ENCODE data around the gene HSD11B1.
A peak's percentile ranks its signal among the peaks of the same experiment; 100 is the strongest.

Gene HSD11B1

GRCh38 chr1:209704584-209704983 lies at the start of gene HSD11B1:
TSS of gene HSD11B1 (plus strand) at chr1:209704846. CDS start at chr1:209704943, 97 bp downstream.
- no peak for DNase-seq

- no peak for DNase-seq
These were observed 49.0 kb upstream of the HSD11B1 start for GRCh38 chr1:209655411-209656231.

- DNase-seq, result peak; percentile 28
These were observed 47.3 kb upstream of the HSD11B1 start for GRCh38 chr1:209657140-209657879.

GRCh38 chr1:209657918-209658317 lies 46.7 kb upstream of the HSD11B1 start:
- DNase-seq, result no peak

GRCh38 chr1:209659909-209660308 lies 44.7 kb upstream of the HSD11B1 start:
- peak; percentile 22 for DNase-seq

GRCh38 chr1:209661071-209661470 lies 43.6 kb upstream of the HSD11B1 start:
- no peak for DNase-seq

GRCh38 chr1:209662879-209663327 lies 41.7 kb upstream of the HSD11B1 start:
- DNase-seq, result no peak

GRCh38 chr1:209667103-209667502 lies 37.5 kb upstream of the HSD11B1 start:
- no peak for DNase-seq

GRCh38 chr1:209667708-209668107 lies 36.9 kb upstream of the HSD11B1 start:
- no peak for DNase-seq

DNA sequence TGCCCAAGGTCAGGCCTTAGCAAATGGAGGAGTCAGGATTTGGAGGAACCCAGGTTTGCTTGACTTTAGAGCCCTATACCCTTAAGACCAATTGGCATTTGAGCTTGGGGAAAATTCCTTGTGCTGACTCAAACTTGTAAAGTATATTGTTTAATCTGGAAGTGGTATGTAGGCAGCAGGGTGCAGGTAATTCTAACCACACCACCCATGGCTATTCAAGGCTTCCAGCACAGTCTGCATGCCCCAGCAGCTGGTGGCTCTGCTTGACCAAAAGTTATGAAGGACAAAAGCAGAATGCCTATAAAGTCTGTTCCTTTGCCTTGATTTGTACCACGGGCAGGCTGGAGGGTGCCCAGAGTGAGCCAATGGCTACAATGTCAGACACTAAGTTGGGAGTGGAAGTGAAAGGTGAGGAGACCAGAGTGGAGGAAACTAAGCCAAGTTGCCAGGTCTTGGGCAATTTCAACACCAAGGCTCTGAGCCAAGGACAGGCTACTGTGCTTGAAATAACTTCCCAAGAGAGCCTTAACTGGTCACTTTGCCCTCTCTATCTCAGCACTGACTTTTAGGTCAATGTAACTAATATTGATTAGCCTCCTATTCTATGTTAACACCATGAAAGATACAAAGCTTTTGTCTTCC lies 34.1 kb upstream of the HSD11B1 start:
- DNase-seq, result no peak

DNA sequence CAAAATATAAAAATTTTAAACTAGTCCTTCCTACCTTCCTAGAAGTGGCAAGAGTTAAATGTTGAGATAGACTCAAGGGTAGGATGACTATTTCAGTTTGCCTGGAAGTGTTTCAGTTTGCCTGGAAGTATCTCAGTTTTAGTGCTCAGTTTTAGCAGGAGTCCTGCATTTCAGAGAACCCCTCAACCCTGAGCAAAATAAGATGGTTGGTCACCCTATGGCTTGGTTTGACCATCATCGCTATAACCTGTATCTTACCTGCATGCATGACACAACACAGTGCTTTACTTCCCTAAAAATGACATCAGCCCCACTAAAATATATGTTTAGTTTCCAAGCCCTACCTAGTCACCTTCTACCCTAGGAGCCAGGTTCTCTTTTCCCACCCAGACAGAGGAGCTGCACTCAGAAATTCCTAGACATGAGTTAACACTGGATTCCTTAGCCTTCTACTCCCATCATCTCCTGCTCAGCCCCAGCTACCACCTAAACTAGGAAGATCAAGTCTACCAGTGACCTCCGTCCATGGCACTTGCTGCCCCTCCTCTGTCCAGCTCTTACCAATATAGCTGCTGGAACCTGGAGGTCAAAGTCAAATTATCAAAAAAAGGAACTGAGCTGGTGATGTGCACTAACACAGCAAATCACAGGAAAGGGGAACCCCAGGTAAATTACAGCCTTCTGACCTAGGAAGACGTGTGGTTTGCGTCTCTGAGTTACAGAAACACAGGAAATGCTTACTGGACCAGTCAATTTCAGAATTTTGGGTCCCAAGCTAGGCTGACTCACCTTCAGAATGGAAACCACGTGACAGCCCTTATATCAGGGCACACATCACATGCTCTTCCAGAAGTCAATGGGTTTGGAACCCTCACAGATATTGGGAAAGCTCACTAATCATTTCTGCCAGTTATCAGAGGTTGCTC lies 31.7 kb upstream of the HSD11B1 start:
- DNase-seq, result peak; percentile 64

DNA sequence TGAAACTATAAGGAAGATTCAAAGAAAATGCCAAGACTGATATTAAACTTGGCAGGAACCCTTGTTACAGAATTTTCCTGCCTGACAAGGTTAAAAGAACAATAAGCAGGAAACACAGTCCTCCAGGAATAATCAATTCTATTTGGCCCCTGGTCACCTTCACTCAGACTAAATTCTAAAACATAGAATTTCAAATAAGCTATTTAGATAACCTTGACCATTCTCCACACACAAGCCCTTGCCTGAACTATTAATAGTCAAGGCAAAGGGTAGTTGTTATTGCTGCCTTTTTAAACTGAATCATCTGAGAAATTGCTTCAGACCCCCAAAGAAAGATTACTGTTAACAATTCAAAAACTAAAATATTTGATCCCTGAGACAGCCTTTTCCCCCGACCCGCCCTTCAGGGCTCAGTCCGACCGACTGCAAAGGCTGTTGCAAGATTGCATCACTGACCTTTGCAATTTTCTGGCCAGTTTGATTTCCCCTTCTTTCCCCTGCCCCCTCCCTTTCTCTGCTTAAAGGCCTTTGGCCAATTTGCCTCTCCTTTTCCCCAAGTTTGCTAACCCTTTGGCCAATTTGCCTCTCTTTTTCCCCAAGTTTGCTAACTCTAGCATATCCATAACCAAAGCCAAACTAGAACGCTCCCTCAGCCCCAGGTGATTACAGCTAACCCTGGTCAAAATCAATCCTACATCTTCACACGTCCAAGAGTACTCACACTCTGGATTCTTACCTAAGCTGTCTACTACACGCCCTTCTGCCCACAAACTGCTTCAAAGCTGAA lies 30.8 kb upstream of the HSD11B1 start:
- DNase-seq, result no peak

DNA sequence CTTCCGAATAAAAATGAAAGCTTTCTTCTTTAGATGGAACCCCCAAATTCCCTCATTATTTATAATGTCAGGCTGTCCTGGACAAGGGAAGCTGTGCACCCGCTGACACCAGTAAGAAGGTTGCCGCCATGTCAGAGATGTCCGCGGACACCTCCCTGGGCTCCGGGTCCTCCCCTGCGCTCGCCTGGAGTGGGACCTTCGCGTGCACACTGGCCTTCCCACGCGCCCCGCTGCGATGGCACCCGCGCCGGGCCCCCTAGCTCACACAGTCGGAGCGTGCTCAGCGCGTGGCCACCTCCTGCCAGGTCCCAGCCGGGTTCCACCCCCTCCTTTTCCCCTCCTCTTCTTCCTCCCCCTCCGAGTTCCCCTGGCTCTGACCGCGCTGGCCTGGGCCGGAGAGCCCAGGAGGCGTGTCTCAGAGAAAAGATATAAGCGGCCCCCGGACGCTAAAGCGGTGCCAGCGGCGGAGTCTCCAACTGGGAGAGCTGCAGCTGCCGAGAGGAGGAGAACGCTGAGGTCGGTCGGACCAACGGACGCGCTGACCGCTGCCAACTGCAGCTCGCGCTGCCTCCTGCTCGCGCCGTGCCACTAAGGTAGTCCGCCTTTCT lies 29.6 kb upstream of the HSD11B1 start, which contains the start of gene G0S2:
G0S2 (plus strand) TSS at position 456 of the 608 bp plus-strand sequence. CDS start 273 bp downstream, outside the sequence.
- peak; percentile 31 for DNase-seq

GRCh38 chr1:209675565-209676154 lies 29.0 kb upstream of the HSD11B1 start:
- DNase-seq, result no peak

GRCh38 chr1:209678981-209679539 lies 25.6 kb upstream of the HSD11B1 start:
- DNase-seq, result no peak

DNA sequence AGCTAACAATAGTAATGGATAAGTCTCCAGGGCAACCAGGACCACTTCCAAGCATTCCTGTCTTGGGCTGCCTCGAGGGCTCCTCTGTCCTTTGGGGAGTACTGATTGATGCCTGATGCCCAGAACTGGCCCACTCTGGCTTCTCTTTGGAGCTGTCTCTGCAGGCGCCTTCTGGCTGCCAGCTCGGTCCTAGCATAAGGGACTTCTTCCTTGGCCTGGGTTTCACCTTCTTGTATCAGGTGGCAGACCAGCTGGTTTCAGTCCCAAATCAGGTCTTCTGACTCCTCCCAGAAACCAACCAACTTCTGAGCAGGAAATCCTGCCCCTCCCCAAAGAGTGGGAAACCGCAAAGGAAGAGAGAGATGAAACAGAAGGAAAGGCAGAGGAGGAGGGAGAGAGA lies 18.8 kb upstream of the HSD11B1 start:
- DNase-seq, result peak; percentile 60

GRCh38 chr1:209686322-209686721 lies 18.3 kb upstream of the HSD11B1 start:
- DNase-seq, result no peak

GRCh38 chr1:209688746-209689234 lies 15.9 kb upstream of the HSD11B1 start:
- no peak for DNase-seq

- DNase-seq, result no peak
These were observed 15.2 kb upstream of the HSD11B1 start for GRCh38 chr1:209689477-209689876.

GRCh38 chr1:209691237-209691636 lies 13.4 kb upstream of the HSD11B1 start:
- DNase-seq, result no peak

All from CD4-positive, alpha-beta T cell treated with Interleukin-10 for 1 hour (primary cell).